Transverse colon (tissue), 3 donors: ENCODE data around the gene SLC17A9.

ENCODE experiments used
- POLR2A ChIP-seq: fragments of 450-650 bp; IDR thresholded peaks from one replicate; pipeline ENCODE4 v1.6.1; 2016; ENCODE audit warnings: antibody characterized with exemption, mild to moderate bottlenecking, moderate library complexity
- TF ChIP-seq, protein P1 (sequence below), 5 experiments: fragments of 200-600 bp in 3 of 5; fragments of 450-650 bp in 2 of 5; sonication (generic) in 3 of 5; IDR thresholded peaks; 1 replicate in 2 of 5; 2 replicates in 3 of 5; pipeline ENCODE4 v1.5.1; 2016 to 2017; ENCODE audit warnings: antibody characterized with exemption in 5 of 5, inconsistent platforms in 3 of 5, mild to moderate bottlenecking in 2 of 5, moderate library complexity in 1 of 5

DNA sequence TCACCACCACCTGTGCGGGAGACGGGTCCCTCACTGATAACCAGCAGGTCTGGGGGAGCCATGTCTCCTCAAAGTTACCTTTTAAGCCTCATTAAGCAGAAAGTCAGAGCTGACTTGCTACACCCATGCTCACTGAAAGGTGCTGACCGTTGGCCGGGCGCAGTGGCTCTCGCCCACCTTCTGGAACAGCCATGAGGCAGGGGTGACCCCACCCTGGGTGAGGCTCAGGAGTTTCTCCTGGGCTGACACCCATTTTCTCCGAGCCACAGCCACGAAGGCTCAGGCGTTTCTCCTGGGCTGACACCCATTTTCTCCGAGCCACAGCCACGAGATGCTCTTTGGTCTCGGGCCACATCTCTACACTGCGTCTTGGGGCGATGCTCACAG is 44.1 kb downstream of the SLC17A9 start:
- no peak for TF ChIP-seq POLR2A
- TF ChIP-seq, protein P1, sequence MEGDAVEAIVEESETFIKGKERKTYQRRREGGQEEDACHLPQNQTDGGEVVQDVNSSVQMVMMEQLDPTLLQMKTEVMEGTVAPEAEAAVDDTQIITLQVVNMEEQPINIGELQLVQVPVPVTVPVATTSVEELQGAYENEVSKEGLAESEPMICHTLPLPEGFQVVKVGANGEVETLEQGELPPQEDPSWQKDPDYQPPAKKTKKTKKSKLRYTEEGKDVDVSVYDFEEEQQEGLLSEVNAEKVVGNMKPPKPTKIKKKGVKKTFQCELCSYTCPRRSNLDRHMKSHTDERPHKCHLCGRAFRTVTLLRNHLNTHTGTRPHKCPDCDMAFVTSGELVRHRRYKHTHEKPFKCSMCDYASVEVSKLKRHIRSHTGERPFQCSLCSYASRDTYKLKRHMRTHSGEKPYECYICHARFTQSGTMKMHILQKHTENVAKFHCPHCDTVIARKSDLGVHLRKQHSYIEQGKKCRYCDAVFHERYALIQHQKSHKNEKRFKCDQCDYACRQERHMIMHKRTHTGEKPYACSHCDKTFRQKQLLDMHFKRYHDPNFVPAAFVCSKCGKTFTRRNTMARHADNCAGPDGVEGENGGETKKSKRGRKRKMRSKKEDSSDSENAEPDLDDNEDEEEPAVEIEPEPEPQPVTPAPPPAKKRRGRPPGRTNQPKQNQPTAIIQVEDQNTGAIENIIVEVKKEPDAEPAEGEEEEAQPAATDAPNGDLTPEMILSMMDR (IDR thresholded peaks at IDR 0.05): no peak
